OCI-LY3 (cell line): ENCODE results near the gene AHNAK2.

ENCODE experiments used
- CTCF ChIP-seq: fragments of 200-600, 300-600 bp; sonication (generic); IDR thresholded peaks from 2 replicates; pipeline ENCODE4 v1.5.1; 2014; ENCODE audit warnings: antibody characterized with exemption, low read length, low read depth
- EZH2phosphoT487 ChIP-seq: fragments of 200-600 bp; shearing (Covaris generic); IDR thresholded peaks from 2 replicates; pipeline ENCODE4 v1.6.1; 2018; ENCODE audit warnings: antibody characterized with exemption, mixed run types, low read depth

GRCh38 chr14:104974146-104974541 is 4.0 kb downstream of the AHNAK2 start:
- TF ChIP-seq CTCF (no peak), EZH2phosphoT487 (no peak)
